ENCODE results near the gene MED12.
"Not testable (repeated sequence)": the region's sequence is repeated elsewhere in the genome, so short reads cannot be mapped to it uniquely, and the experiment has no call there.

The MED12 gene

DNA sequence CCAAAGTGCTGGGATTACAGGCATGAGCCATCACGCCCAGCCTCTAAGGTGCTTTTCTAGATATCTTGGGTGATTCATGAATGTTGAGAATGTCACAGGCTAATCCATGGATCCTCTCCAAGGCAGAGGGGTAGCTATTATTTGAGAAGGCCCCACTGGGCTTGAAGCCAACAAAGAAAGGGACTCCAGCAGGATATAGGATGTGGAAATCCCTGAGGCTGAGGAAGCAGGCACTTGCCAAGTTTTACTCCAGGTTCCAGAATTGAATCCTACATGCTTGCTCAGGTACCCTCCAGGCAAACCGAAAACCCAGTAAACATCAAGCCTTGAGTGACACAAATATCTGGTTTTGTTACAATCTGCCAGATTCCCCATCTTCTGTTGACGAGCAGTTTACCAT lies 42.1 kb downstream of the MED12 start:
- DNase-seq (ENCODE audit: low read depth in 2 of 2, low spot score in 1 of 2) = no peak

DNA sequence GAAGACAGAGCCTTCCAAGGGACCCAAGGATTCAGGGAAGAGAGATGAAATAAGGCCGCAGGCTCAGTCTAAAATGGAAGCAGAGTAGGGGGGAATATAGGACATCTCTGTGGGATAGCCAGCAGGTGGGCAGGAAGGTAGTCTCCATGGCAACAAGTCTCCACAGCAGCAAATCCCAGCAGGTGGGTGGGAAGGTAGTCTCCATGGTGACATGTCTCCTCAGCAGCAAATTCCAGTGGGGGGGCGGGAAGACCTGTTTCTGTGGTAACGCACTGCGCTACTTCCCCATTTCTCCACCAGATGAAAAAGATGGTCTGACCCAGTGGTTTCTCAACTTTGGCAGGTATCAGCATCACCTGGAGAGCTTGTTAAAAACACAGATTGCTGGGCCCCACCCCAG lies 44.6 kb downstream of the MED12 start:
- DNase-seq (ENCODE audit: low read depth in 2 of 2, low spot score in 1 of 2) = no peak

DNA sequence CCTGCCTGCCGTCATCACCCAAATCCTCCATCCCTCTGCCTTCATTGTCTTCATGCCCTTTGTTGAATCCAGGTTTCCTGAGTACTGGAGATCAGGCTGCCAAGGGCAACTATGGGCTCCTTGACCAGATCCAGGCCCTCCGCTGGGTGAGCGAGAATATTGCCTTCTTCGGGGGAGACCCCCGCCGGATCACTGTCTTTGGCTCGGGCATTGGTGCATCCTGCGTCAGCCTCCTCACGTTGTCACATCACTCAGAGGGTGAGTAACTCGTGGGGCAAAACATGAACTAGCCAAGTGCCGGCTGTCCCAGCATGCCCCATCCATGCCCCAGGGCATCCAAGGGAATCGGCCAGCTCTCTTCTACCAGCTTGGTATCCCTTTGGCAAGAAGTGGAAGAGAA lies 45.7 kb downstream of the MED12 start:
- DNase-seq (ENCODE audit: low read depth in 2 of 2, low spot score in 1 of 2) = no peak

DNA sequence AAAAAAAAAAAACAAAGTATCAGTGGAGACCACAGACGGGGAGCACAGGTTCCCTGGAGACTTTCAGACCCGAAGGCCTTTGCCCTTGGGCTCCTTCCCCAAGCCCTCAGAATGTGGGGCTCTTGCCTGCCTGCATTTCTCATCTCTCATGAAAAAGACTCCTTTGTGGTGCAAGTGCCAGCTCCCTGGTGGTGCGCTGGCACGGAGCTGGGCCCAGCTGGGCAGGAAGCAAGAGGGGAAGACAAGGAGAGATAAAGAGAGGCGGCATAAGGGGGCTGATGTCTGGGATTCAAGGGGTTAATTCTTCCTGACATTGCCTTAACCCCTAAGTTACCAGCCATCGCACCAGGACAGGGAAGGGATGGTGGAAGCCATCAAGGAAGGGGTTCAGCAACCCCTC lies 48.1 kb downstream of the MED12 start:
- DNase-seq (ENCODE audit: low read depth in 2 of 2, low spot score in 1 of 2) = no peak

DNA sequence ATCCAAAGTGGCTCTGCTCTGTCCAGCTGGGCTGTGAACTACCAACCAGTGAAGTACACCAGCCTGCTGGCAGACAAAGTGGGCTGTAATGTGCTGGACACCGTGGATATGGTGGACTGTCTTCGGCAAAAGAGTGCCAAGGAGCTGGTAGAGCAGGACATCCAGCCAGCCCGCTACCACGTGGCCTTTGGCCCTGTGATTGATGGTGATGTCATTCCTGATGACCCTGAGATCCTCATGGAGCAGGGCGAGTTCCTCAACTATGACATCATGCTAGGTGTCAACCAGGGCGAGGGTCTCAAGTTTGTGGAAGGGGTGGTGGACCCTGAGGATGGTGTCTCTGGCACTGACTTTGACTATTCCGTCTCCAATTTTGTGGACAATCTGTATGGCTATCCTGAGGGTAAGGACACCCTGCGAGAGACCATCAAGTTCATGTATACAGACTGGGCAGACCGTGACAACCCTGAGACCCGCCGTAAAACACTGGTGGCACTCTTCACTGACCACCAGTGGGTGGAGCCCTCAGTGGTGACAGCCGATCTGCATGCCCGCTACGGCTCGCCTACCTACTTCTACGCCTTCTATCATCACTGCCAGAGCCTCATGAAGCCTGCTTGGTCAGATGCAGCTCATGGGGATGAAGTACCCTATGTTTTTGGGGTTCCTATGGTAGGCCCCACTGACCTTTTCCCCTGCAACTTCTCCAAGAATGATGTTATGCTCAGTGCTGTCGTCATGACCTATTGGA lies 48.8 kb downstream of the MED12 start:
- DNase-seq (ENCODE audit: low read depth in 2 of 2, low spot score in 1 of 2) = no peak

DNA sequence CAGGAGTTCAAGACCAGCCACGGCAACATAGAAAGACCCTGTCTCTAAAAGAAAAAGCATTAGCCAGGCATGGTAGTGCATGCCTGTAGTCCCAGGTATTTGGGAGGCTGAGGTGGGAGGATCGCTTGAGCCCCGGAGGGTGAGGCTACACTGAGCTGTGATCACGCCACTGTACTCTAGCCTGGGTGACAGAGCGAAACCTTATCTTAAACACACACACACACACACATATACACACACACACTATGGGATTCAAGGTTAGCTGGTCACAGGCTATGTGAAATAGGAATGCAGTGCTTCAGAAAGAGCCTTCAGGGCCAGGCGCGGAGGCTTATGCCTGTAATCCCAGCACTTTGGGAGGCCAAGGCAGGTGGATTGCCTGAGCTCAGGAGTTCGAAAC lies 49.7 kb downstream of the MED12 start:
- DNase-seq (ENCODE audit: low read depth in 2 of 2, low spot score in 1 of 2) = no peak

DNA sequence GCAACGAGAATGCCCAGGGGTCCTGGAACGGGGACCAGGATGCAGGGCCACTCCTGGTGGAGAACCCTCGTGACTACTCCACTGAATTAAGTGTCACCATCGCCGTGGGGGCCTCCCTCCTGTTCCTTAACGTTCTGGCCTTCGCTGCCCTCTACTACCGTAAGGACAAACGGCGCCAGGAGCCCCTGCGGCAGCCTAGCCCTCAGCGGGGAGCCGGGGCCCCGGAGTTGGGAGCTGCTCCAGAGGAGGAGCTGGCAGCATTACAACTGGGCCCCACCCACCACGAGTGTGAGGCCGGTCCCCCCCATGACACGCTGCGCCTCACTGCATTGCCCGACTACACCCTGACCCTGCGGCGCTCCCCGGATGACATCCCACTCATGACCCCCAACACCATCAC lies 51.2 kb downstream of the MED12 start:
- DNase-seq (ENCODE audit: low read depth in 2 of 2, low spot score in 1 of 2) = no peak

DNA sequence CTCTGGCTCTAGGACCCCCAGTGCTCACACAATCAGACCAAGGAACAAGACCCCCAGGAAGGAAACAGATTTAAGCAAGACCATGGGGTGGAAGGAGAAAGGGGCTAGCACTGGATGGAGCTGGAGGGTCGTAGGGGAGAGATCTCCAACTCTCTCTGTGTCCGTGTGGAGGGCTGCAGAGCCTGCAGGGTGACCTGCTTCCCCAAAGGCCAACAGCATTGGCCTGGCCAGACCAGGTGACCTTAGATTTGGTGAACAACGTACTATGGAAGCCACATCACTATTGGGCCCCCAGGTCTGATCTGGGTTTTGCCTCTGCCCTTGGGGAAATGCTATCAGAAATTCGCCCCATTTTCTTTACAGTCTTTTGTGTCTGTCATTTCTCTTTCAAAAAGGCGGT lies 52.3 kb downstream of the MED12 start:
- DNase-seq (ENCODE audit: low read depth in 2 of 2, low spot score in 1 of 2) = no peak

DNA sequence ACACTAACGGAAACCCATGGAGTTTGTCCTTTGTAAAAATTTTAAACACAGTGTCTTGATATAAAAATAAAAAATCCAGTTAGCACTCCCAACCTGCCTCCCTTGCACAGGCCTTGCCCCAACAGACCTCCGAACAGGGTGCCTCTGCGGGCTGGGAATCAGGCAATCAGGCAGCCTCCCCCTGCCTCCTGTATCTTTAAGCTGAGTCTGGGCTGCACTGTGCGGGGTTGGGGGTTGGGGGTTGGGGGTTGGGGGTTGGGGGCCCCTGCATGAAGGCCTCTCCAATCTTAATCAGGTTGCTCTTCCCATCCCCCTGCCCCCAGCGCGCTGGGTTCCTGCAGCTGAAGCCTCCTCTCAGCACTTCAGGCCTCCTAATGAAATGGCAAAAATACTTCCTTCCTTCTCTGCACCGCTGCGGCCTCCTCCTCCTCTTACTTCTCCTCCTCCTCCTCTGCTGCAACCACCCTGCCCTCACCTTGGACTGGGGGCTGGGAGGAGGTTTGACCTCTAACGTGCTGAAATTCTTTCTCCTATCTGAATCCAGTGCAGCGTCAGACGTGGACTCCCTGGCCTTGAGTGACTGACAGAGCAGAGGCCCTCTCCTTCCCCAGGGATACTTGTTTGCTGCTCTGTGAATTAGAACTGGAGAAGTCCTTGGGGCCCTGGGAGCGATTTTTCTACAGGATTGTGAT lies 52.9 kb downstream of the MED12 start:
- DNase-seq (ENCODE audit: low read depth in 2 of 2, low spot score in 1 of 2) = no peak

DNA sequence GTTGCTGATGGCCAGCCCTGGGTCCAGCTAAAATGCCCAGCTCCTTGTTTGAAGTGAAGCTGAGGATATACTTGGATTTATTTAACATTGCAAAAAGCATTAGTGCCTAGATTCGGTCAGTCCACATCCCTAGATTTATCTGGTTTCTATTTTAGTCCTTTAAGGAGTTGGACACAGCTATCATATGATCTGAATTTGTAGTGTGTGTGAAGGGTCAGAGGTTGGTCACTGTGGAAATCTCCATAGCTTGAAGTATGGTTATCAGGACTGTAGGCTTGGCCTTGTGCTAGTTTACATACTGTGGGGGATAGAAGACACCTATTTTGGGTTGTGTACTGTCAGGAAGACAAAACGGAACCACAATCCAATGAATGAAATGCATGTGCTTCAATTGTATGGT lies 55.0 kb downstream of the MED12 start:
- DNase-seq (ENCODE audit: low read depth in 2 of 2, low spot score in 1 of 2) = no peak

DNA sequence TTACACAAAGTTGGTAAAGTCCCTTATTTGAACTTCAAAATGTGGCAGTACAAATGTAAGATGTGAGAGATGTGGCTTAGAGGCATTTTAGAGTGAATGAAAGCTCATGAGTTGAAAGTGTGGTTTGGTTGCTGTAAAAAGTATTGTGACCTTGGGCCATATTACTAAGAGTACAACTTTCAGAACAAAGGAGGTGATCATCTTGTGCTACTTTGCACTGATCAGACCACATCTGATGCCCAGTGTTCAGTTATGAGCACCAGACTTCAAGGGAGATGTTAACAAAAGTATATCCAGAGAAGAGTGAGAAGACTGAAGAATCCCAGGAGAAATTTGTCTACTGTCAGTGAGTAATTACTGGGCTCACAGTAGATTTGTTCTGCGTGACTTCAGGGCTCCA lies 56.4 kb downstream of the MED12 start:
- DNase-seq (ENCODE audit: low read depth in 2 of 2, low spot score in 1 of 2) = no peak

DNA sequence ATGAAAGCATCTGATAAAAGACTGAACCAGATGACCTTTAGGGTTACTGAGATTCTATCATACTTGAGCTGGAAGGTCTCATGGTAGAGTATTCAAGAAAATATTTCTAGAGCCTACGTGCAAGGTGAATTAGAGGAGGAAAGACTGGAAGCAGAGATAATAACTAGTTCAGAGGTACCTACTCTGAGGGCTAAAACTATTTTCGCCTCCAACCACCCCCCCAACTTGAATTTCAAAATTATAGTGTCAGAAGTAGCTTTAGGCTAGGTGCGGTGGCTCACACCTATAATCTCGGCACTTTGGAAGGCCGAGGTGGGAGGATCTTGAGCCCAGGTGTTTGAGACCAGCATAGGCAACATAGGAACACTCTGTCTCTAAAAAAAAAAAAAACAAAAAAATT lies 57.1 kb downstream of the MED12 start:
- no peak for DNase-seq (ENCODE audit: low read depth in 2 of 2, low spot score in 1 of 2)

DNA sequence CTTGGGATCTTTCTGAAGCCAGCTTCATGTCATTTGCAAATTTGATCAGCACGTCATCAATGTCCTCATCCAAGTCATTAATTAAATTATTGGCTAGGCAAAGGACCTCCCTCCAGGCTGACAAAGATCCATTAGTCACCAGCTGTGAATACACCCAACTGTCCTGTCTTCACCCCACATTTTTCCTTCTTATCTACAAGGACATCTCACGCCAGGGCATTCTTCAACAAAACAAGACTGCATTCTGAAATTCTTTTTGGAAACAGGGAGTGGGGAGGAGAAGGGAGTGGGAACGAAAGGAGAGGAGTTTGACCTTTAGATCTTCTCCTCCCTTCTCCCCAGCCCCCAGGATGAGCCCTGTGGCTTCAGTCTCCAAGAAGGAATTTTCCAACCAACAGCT lies 58.9 kb downstream of the MED12 start:
- DNase-seq (ENCODE audit: low read depth in 2 of 2, low spot score in 1 of 2) = no peak

DNA sequence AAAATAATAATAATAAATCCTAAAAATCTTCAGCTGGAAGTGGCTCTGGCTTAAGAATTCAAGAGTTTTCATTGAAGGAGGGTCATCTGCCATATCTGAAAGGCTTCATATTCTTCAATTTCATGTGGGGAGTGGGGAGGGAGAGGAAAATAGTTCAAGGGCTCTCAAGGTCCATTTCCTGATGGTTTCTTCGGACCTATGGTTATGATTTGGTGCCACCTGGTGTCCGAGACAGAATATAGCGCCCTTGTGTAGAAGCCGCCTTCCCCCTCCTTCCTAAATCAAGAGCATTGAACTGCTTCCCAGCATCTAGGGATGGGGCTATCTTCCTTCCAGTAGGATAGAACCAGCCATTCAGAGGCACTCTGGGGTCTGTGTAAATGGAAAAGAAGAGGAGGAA lies 60.5 kb downstream of the MED12 start:
- peak in 1 of 2 donors; percentile 2 for DNase-seq (ENCODE audit: low read depth in 2 of 2, low spot score in 1 of 2)

DNA sequence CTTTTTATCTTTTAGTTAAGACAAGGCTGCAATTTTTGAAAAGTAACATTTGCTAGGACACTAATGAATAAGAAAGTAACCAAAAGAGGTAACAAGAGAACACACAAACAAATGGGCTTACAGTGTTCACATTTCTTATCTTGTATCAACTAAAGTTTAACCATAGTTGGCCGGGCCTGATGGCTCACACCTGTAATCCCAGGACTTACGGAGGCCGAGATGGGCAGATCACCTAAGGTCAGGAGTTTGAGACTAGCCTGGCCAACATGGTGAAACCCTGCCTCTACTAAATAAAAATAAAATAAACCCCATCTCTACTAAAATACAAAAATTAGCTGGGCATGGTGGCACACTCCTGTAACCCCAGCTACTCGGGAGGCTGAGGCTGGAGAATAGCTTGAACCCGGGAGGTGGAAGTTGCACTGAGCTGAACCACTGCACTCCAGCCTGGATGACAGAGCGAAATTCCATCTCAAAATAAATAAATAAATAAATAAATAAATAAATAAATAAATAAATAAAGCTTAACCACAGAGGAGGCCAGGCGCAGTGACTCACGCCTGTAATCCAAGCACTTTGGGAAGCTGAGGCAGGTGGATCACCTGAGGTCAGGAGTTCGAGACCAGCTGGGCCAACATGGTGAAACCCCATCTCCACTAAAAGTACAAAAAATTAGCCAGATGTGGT lies 62.3 kb downstream of the MED12 start:
- not testable (repeated sequence) for DNase-seq (ENCODE audit: low read depth in 2 of 2, low spot score in 1 of 2)

DNA sequence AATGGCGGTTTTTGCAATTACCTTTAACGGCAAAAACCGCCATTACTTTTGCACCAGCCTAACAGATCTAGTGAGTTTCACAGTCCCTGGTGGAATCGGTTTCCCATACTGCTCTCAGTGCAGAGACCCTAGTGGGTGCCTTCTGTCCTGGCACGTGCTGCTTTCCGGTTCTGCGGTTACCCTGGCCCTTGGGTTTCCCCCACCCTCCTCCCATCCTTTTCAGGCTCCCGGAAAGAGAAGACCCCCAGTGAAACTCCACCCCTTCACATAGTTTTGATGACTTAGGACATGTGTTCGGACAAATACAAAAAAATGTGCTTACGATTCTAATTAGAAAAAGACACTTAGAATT lies 63.1 kb downstream of the MED12 start:
- DNase-seq (ENCODE audit: low read depth in 2 of 2, low spot score in 1 of 2) = peak; percentile 3 to 18

DNA sequence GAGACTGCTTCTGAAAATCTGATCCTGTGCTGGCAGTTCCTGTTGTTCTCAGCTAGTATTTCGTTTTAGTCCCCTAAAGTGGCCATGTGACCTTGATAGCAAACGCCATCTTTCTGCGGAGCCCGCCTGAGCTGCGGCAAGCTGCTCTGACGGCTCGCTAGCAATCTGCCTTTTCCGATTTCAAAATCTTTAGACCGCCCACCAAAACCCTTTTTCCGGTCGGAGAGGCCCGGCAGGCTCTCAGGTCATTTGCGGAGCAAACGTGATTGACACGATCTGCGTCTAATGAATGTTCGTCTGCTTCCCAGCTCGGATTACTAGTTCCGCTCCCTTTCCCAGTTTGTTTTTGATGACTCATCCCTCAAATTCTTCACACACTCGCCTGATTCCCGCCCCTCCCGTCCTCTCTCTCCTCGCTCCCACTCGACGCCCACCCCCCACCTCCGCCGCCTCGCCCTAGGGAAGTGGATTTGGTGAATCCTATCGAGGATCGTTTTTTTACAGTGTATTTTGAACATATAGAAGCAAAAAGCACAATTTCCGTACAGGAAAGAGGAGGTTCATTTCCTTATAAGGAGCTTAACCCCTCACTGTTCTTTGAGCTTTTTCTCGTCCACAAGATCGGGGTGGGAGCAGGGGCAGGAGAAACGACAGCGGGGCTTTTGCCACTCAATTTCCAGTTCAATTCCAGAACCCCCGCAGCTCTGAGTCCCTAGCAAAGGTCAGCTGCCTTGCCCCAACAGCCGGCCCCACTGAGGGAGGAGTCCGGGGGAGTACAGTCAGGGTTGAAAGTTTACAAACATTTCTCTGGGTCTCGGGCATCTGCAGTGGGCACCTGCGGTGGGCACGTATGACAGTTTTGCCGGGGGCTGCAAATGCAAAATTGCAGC lies 63.8 kb downstream of the MED12 start:
- peak; percentile 54 to 67 for DNase-seq (ENCODE audit: low read depth in 2 of 2, low spot score in 1 of 2)

DNA sequence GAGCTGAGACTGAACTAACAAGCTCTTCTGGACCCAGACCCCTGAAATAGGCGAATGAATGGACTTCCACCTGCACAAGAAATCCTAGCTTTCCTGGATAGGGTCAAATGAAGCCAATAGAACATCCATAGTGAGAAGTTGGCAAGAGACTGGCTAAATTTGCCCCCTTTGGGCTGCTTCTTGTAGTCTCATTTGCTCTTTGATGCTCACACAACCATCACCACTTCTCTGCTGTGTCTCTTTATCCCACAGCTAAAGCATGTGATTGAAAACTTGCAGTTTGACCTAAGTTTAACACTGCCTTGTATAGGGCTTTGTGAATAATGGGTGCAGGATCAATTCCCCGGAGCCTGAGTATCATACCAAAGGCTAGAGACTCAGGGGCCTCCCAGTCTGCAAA lies 64.5 kb downstream of the MED12 start:
- DNase-seq (ENCODE audit: low read depth in 2 of 2, low spot score in 1 of 2) = no peak

DNA sequence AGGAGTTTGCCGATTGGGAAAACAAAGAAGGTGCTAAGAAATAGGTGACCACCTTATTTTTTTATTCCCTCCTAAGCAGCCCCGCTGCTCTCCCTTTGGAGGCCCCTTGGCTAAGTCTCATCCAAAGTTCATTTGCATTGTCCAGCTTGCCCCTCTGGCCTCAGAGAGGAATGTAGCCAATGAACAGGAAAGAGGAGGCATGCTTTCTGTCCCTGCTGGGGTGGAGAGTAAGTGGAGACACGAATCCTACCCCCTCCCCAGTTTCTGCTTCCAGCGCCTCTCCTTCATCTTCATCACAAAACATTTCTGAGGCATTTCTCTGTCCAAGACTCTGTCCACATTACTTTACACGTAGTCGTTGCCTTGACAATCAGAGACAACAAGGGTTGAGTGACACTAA lies 64.9 kb downstream of the MED12 start:
- DNase-seq (ENCODE audit: low read depth in 2 of 2, low spot score in 1 of 2) = no peak

DNA sequence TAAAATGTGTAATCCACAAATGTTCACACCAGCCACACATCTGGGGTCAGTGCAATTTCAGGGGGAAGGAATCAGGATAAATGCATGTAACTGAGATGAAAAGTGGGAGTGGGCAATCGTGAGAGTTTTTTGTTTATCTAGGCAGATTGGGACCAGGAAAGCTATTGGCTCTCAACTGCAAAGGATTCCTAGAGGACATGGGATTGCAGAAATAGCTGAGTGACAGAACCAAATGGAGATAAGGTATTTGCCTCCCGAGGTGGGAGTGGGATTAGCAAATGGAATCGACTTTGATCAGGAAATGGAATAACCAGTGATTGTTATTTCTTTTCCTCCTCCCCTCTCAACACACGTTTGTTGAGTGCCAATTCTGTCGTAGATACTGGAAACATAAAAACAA lies 65.7 kb downstream of the MED12 start:
- DNase-seq (ENCODE audit: low read depth in 2 of 2, low spot score in 1 of 2) = no peak

DNA sequence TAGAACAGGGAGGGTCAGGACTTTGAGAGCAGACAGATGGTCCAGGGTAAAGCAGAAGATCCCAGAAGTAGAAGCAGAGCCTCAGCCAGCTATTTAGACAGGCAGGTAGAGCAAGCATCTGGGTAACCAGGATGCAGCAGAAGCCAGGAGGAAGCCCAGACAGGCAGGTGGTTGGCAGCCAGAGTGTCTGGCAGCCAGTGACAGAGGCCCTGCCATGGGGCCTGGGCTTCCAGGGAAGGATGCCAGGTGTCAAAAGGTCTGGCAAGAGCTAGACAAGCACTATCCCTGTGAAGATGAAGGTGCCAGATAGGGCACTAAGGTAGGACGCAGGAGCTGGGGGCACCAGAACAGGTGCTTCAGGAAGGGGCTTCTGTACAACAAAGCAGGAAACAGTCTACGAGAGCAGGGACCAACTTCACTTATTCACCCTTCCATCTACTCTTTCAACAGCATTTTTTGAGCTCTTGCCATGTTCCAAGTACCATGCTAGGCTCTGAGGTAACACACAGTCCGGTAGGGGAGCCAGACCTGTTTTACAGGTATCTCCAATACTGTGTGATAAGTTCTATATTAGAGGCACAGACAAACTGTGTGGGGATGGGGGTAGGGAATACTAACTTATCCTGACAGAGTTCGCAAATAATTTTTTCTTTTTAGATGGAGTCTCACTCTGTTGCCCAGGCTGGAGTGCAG lies 66.6 kb downstream of the MED12 start:
- no peak for DNase-seq (ENCODE audit: low read depth in 2 of 2, low spot score in 1 of 2)

Measured in stimulated activated CD8-positive, alpha-beta memory T cell treated with anti-CD3 and anti-CD28 coated beads, Interleukin-4, amount 100 ng/mL, for 4 hours (primary cell).